ENCODE measurements around the gene WDR62. TPM values are rescaled to one million over a fixed set of nuclear protein-coding genes. Genes with fewer than 3 reads are reported as not detected.

Gene WDR62
- total RNA-seq, 2 experiments from 2014 or later: 2.0 to 2.6 TPM

- CTCF ChIA-PET: no interaction called here
- Mint-ChIP-seq H3K4me3 (no peak overlapping the region), H3K27me3 (no peaks in the 10 kb centered on the region), H3K9me3 (no peaks in the 10 kb centered on the region), H3K4me1 (ENCODE audit: low read depth) (peaks cover 11% of the 10 kb centered on the region), H3K36me3 (ENCODE audit: low read depth) (peaks cover 18% of the 10 kb centered on the region), H3K27ac (no peak overlapping the region)
- Histone ChIP-seq H3K27ac (ENCODE audit: low read depth in 1 of 2, low read length in 2 of 2) (no peak overlapping the region), H3K27me3 (ENCODE audit: control insufficient read depth in 1 of 2, insufficient read depth in 2 of 2, low read length in 2 of 2) (no peaks in the 10 kb centered on the region), H3K36me3 (ENCODE audit: insufficient read depth, low read length) (peaks cover 3% of the 10 kb centered on the region), H3K9me3 (ENCODE audit: control insufficient read depth in 1 of 2, insufficient read depth in 1 of 2, low read length in 2 of 2) (no peaks in the 10 kb centered on the region), H3K4me3 (ENCODE audit: low read length) (no peak overlapping the region), H3K4me1 (ENCODE audit: insufficient read depth, low read length) (no peaks in the 10 kb centered on the region)
- POLR2A ChIA-PET: interaction anchor here (0.6 kb wide), 1 partner anchor 17 kb away, joined by 3 read pairs; no protein-coding TSS in a partner anchor
- TF ChIP-seq CTCF (IDR thresholded peaks at IDR 0.05): no peak
- intact Hi-C loops (cut with DNase I, micrococcal nuclease): no loop called here
- ATAC-seq (ENCODE audit: poor library complexity) (no peak), DNase-seq (no peak)
These were observed 8.2 kb upstream of the WDR62 start for GRCh38 chr19:36046443-36047050.

GRCh38 chr19:36047835-36048234, 6.9 kb upstream of the WDR62 start:
- H3K27ac Mint-ChIP-seq: no peak overlapping the region
- Histone ChIP-seq H3K9me3 (ENCODE audit: control insufficient read depth in 1 of 2, insufficient read depth in 1 of 2, low read length in 2 of 2) (no peaks in the 10 kb centered on the region), H3K27ac (ENCODE audit: low read depth in 1 of 2, low read length in 2 of 2) (no peak overlapping the region), H3K27me3 (ENCODE audit: control insufficient read depth in 1 of 2, insufficient read depth in 2 of 2, low read length in 2 of 2) (no peaks in the 10 kb centered on the region), H3K4me1 (ENCODE audit: insufficient read depth, low read length) (peaks cover 2% of the 10 kb centered on the region), H3K36me3 (ENCODE audit: insufficient read depth, low read length) (peaks cover 3% of the 10 kb centered on the region), H3K4me3 (ENCODE audit: low read length) (no peak overlapping the region)
- H3K27me3 Mint-ChIP-seq: no peaks in the 10 kb centered on the region
- no peaks in the 10 kb centered on the region for H3K9me3 Mint-ChIP-seq
- no peak overlapping the region for H3K4me3 Mint-ChIP-seq
- POLR2A ChIA-PET: no interaction called here
- intact Hi-C loops (cut with DNase I, micrococcal nuclease): no loop called here
- H3K36me3 Mint-ChIP-seq (ENCODE audit: low read depth): peaks cover 18% of the 10 kb centered on the region
- no peak for TF ChIP-seq CTCF (IDR thresholded peaks at IDR 0.05)
- ATAC-seq (ENCODE audit: poor library complexity) (no peak), DNase-seq (no peak)
- peaks cover 12% of the 10 kb centered on the region for H3K4me1 Mint-ChIP-seq (ENCODE audit: low read depth)
- CTCF ChIA-PET: no interaction called here

- H3K9me3 Mint-ChIP-seq: no peaks in the 10 kb centered on the region
- DNase-seq: no peak
- peaks cover 24% of the 10 kb centered on the region for H3K36me3 Mint-ChIP-seq (ENCODE audit: low read depth)
- ChIA-PET CTCF (no interaction called here), POLR2A (no interaction called here)
- no peak overlapping the region for H3K27ac Mint-ChIP-seq
- no peak for ATAC-seq (ENCODE audit: poor library complexity)
- H3K36me3 ChIP-seq (ENCODE audit: insufficient read depth, low read length): peaks cover 3% of the 10 kb centered on the region
- H3K27me3 Mint-ChIP-seq: no peaks in the 10 kb centered on the region
- H3K4me3 Mint-ChIP-seq: no peak overlapping the region
- H3K4me1 ChIP-seq (ENCODE audit: insufficient read depth, low read length): peaks cover 14% of the 10 kb centered on the region
- no peaks in the 10 kb centered on the region for H3K9me3 ChIP-seq (ENCODE audit: control insufficient read depth in 1 of 2, insufficient read depth in 1 of 2, low read length in 2 of 2)
- intact Hi-C loops (cut with DNase I, micrococcal nuclease): no loop called here
- H3K27ac ChIP-seq (ENCODE audit: low read depth in 1 of 2, low read length in 2 of 2): no peak overlapping the region
- H3K4me3 ChIP-seq (ENCODE audit: low read length): no peak overlapping the region
- no peak for TF ChIP-seq CTCF (IDR thresholded peaks at IDR 0.05)
- H3K4me1 Mint-ChIP-seq (ENCODE audit: low read depth): peaks cover 21% of the 10 kb centered on the region
- H3K27me3 ChIP-seq (ENCODE audit: control insufficient read depth in 1 of 2, insufficient read depth in 2 of 2, low read length in 2 of 2): no peaks in the 10 kb centered on the region
These were observed 5.5 kb upstream of the WDR62 start for GRCh38 chr19:36049080-36049698.

Measured in CD4-positive, alpha-beta T cell (primary cell).